Retinal pigment epithelial cell (primary cell): ENCODE results near the gene TAF1B.

ENCODE experiments used
- DNase-seq: peaks from one replicate; pipeline ENCODE4 v3.0.0-alpha.2; 2010; ENCODE audit warnings: low read depth
- H3K4me3 ChIP-seq: 2 replicates; pipeline ENCODE4 v1.5.1; 2011; ENCODE audit warnings: mild to moderate bottlenecking, low read length, control low read depth, moderate library complexity
- CTCF ChIP-seq: conservative IDR thresholded peaks from 2 replicates; pipeline ENCODE4 v1.5.1; 2011; ENCODE audit warnings: low read depth, low read length, control low read depth, inconsistent platforms

TAF1B gene

GRCh38 chr2:9867881-9868280 lies 24.6 kb downstream of the TAF1B start:
- no peak overlapping the region for H3K4me3 ChIP-seq
- no peak for DNase-seq
- no peak for TF ChIP-seq CTCF

GRCh38 chr2:9873337-9873736 lies 30.1 kb downstream of the TAF1B start:
- no peak for TF ChIP-seq CTCF
- H3K4me3 ChIP-seq, result no peak overlapping the region
- DNase-seq, result no peak

GRCh38 chr2:9877026-9877425 lies 33.8 kb downstream of the TAF1B start:
- DNase-seq, result no peak
- H3K4me3 ChIP-seq, result no peak overlapping the region
- TF ChIP-seq CTCF, result no peak

GRCh38 chr2:9877726-9878125 lies 34.5 kb downstream of the TAF1B start:
- DNase-seq, result no peak
- no peak for TF ChIP-seq CTCF
- H3K4me3 ChIP-seq, result no peak overlapping the region

GRCh38 chr2:9879455-9880194 lies 36.4 kb downstream of the TAF1B start:
- no peak for DNase-seq
- no peak for TF ChIP-seq CTCF
- no peak overlapping the region for H3K4me3 ChIP-seq

- DNase-seq, result no peak
- no peak overlapping the region for H3K4me3 ChIP-seq
- no peak for TF ChIP-seq CTCF
These were observed 40.6 kb downstream of the TAF1B start for GRCh38 chr2:9883897-9884296.

GRCh38 chr2:9884436-9884835 lies 41.2 kb downstream of the TAF1B start:
- no peak for DNase-seq
- TF ChIP-seq CTCF, result no peak
- H3K4me3 ChIP-seq, result no peak overlapping the region
